ENCODE data around the gene KRT73.

The KRT73 gene

DNA sequence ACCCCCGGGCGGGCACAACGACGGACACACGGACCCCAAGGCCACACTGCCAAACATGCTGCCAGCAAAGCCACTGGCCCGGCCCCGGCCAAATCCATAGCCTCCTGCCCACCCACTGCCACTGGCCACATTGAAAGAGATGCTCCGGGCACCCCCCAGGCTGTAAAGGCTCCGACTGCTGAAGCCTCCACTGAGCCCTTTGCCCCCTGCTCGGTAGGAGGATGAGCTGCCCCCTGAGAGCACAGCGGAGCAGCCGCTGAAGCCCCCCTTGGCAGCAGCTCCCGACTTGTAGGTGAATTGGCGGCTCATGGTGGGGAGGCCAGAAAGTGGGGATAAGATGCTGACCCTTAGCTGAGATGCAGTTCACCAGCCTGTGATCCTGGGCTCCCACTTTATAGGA, at the start of gene KRT73:
Gene KRT73, minus strand, starts transcription at position 344 of the 400 bp plus-strand sequence. Its CDS starts 35 bp downstream, at position 309.
- no peak for DNase-seq

- no peak for DNase-seq
Measured at GRCh38 chr12:52667931-52668330, 49.6 kb upstream of the KRT73 start.

DNA sequence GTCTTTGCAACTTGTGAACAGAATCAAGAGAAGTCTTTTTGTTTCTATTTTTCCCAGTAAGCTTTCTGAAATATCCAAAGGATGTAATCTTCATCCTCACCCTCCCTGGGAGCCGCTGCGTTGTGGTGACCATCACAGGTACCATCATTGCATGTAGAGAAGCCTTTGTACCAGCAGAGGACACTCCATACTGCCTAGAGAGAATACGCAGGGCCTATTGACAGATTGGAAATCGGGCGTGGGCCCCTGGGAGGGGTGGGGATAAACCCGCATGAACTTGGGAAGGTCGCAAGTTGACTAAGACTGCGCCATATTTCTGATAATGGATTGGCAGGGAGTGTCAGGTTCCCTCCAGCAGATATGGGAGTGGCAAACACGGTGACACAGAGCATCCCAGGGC, 49.1 kb upstream of the KRT73 start:
- no peak for DNase-seq

DNA sequence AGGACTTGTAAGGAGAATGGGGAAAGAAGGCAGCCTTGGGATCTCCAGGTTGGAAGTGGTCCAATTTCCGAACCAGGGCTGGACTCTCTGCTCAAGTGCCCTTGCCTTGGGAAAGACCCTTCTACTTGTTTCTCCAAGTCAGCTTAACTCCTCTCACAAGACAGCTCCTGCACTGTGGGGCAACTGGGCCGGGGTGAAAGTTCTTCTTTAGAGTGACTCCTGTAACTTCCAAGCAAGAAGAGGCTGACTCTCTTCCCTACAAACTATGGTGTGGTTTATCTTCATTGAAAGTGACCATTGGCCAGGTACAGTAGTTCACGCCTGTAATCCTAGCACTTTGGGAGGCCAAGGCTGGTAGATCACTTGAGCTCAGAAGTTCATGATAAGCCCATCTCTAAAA, 48.1 kb upstream of the KRT73 start:
- DNase-seq: no peak

DNA sequence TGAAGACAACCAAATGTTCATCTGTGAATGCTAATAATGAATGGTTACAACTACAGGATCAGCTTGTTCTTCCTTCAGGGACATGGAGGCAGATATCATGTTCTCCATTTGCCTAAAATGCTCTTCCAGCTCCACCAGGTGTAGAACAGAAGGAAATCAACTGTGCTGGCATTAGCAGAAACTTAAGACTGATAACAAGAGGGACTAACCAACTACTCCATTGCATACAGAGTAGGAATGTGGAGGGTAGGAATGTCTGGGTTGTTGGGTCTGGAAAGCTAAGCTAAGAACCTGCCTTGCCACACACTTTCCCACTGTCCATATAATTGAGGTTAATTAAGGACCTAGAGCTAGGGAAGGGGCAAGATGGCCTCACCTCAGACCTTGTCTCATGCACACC, 45.1 kb upstream of the KRT73 start:
- no peak for DNase-seq

GRCh38 chr12:52662918-52663229, 44.5 kb upstream of the KRT73 start:
- no peak for DNase-seq

- DNase-seq: no peak
Measured at GRCh38 chr12:52662093-52662917, 43.9 kb upstream of the KRT73 start.

GRCh38 chr12:52661668-52662067, 43.3 kb upstream of the KRT73 start:
- DNase-seq: no peak

- DNase-seq: no peak
Measured at GRCh38 chr12:52660934-52661499, 42.7 kb upstream of the KRT73 start.

DNA sequence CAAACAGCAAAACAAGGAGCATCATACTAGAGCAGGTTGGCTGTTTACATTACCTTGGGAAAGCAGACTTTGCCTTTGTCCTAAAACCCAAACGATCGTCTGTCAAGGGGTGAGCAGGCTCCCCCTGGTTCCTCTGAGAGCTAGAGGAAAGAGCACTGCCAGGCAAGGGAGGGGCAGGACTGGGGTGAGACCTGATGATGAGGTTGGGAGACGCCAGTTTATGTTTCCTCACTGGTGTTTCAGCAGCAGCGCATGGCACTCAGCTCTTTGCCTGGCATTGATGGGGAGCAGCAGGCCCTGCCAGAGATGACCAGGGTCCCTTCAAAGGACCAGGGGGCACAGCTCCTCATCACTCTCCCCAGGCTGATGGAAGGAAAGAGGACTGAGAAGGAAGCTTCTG, 41.6 kb upstream of the KRT73 start:
- no peak for DNase-seq

DNA sequence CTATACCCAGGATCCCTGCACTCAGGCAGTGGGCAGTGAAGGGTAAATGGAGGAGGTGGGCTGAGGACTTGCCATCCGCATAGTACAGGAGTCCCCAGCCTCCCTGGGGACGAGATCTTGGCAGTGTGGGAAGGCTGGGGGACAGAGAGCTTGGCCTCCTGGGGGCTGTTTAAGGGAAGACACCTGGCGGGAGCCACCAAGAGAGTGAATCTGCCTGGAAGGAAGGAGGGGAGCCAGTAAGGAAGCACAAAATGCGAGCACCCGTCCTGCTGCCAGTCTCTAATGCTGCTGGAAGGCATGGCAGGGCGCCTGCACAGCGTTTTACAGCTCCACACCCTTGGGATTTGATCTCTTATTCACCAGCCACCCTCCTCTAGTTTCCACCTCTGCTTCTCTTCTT, 41.0 kb upstream of the KRT73 start:
- no peak for DNase-seq

- DNase-seq: no peak
Measured at GRCh38 chr12:52658196-52658595, 39.8 kb upstream of the KRT73 start.

- DNase-seq: no peak
Measured at GRCh38 chr12:52657250-52657902, 39.0 kb upstream of the KRT73 start.

DNA sequence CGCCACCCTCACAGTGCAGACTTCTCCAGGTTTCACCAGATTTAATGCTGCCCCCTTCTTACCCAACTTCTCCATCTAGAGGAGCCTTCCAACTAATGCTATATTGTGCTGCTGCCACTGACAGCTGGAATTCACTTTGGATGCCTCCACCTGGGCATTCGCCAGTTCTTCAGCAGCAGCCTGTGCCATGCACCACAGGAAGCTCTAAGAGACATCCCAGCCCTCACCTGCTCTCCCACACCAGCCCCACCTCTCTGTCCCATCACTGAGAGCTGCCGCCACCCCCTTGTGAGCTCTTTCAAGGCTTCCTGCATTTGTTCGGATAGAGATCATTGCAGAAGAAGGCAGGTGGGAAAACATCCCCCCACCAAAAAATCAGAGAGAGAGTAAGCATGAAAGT, 38.3 kb upstream of the KRT73 start:
- no peak for DNase-seq

GRCh38 chr12:52655720-52656124, 37.4 kb upstream of the KRT73 start:
- no peak for DNase-seq

GRCh38 chr12:52655251-52655650, 36.9 kb upstream of the KRT73 start:
- no peak for DNase-seq

- DNase-seq: no peak
Measured at GRCh38 chr12:52651726-52652261, 33.4 kb upstream of the KRT73 start, which contains the start of gene KRT2. Gene KRT2 (minus strand): TSS chr12:52652211. CDS start chr12:52652142, 69 bp downstream.

GRCh38 chr12:52650520-52651081, 32.2 kb upstream of the KRT73 start:
- DNase-seq: no peak

GRCh38 chr12:52649066-52649465, 30.7 kb upstream of the KRT73 start:
- DNase-seq: no peak

GRCh38 chr12:52648012-52648550, 29.7 kb upstream of the KRT73 start:
- DNase-seq: no peak

GRCh38 chr12:52647601-52648000, 29.2 kb upstream of the KRT73 start:
- no peak for DNase-seq

DNA sequence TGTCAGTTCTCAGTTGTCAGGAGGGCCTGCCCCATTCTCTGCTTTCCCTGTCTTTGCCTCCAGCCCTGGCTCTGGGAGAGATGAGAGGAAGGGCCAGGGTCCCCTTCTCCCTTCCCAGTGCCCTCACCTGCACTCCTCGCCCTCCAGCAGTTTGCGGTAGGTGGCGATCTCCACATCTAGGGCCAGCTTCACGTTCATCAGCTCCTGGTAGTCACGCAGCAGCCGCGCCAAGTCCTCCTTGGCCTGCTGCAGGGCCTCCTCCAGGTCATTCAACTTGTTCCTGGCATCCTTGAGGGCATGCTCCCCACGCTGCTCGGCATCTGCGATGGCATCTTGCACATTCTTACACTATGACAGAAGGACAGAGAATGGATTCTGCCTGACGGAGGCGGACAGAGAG, 28.3 kb upstream of the KRT73 start:
- DNase-seq: no peak

GRCh38 chr12:52645982-52646381, 27.6 kb upstream of the KRT73 start:
- DNase-seq: no peak
